CD4-positive, alpha-beta T cell treated with Interleukin-6 at 100 ng/mL for 8 hours (primary cell): ENCODE results near the gene KCNMA1.

ENCODE experiments used
- DNase-seq: peaks from one replicate; pipeline ENCODE4 v3.0.0-alpha.2; 2020; ENCODE audit warnings: mixed read lengths, low spot score

KCNMA1 gene

DNA sequence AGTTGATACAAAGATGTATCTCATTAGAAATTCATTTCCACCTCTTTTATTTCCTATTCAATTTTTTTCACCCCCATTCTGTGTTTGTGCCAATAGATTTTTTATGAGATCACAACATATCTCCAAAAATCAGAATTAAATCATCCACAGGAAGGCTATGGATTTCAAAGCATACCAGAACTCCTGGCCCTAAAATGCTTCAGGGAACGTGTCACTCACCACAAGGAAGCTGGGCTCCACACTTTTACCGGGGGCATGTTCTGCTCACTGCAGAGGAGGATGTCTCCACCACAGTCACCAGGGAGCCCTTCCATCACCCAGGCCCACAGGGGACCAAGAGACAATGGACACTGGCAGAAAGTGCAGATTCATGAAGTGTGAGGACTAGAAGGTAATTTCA lies 456.8 kb downstream of the KCNMA1 start:
- no peak for DNase-seq

DNA sequence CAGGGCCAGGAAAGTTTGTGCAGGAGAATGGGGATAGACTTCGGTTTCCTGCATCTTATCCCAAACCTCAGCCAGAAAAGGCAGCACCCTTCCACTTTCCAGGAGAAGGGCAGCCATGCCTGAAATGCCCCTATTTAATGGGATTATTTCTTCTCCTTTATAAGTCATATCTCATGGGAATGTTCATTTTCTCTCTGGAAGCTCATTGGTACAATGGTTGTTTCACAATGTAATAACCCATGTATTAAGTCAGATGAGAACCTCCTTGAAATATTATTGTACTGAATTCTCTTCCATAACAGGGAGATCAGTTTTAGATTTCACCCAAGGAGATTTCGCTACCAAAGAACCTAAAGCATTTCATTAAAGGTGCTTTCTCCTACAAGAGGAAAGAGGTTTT lies 457.5 kb downstream of the KCNMA1 start:
- no peak for DNase-seq

GRCh38 chr10:77179015-77179695 lies 458.5 kb downstream of the KCNMA1 start:
- no peak for DNase-seq

GRCh38 chr10:77177589-77177988 lies 460.0 kb downstream of the KCNMA1 start:
- DNase-seq: no peak

GRCh38 chr10:77177161-77177560 lies 460.4 kb downstream of the KCNMA1 start:
- no peak for DNase-seq

GRCh38 chr10:77176232-77176631 lies 461.4 kb downstream of the KCNMA1 start:
- DNase-seq: no peak

GRCh38 chr10:77175631-77176222 lies 461.9 kb downstream of the KCNMA1 start:
- DNase-seq: no peak

GRCh38 chr10:77173615-77174461 lies 463.8 kb downstream of the KCNMA1 start:
- peak; percentile 40 for DNase-seq

DNA sequence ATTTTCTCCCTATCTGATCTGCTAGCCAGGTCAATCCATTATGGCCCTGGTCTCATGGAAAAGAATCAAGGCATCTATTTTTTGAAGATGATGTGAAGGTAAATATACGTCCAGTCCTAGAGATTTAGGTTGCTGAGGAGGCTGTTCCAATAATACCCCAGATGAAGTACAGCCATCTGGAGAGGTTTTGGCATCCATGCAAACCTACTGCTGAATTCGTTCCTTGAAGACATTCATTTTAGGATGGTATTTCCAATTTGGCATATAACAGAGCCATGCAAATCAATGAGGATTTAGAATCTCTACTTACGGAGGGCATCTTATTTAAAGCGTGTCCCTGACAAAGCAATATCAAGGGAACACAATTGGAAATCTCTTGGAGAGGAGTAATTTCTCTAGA lies 465.5 kb downstream of the KCNMA1 start:
- no peak for DNase-seq

DNA sequence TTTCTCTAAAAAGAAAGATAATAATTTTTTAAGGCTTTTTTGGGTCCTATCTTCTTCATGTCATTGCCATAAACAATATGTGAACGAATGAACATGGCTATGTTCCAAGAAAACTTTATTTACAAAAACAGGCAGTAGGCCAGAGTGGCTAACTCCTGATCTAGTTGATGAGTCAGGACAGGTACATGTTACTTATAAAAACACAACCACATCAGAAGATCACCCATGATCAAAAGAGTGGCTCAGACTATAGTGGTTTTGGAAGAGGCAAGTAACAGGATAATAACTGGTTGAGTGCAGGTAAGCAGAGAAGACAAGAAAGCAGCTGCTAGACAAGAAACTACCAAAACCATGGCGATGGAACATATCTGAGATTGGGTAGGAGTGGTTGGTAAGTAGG lies 468.7 kb downstream of the KCNMA1 start:
- no peak for DNase-seq

DNA sequence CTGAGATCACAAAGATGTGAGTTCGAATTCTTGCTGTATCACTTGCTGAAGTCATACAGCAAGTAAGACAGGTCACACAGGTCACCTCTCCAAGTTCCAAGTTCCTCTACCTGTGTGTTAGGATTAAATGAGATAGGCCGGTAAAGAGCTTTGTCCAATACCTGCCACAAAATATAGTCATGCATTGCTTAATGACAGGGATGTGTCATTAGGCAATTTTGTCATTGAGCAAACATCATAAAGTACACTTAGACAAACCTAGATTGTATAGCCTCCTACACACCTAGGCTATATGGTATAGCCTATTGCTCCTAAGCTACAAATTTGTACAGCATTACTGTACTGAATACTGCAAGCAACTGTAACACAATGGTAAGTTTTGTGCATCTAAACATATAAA lies 469.4 kb downstream of the KCNMA1 start:
- DNase-seq: no peak

DNA sequence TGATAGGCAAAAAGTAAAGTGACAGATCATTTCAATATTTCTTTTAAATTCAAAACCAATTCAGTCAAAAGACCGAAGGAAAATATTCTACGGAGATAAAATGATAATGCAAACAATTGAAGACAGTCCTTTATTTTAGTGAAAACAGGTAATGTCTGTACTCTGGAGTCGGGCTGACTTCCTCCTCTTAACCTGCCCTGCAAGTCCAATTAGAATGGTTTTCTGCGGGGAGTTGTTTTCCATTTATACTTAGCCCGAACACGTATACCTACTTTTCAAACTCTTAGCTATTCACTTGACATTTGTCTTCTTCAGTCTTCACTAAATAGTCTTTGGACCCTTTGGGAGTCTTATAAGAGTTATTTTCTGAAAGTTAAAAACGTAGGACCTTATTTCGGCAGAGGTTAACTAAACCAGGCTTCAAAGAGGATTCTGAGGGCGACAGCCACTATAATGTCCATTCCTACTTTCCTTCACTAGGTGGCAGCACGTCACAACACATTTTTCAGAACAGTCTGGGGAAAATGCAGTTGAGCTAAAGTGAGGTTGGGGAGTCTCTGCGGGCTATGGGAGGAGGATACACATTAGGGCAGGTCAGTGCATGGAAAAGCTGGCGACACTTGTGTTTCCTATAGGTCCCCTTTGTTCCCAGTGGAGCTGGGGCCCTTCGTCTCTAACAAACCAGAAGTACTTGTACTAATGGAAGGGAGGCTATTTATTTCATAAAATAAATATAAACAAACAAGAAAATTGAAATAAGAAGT lies 472.0 kb downstream of the KCNMA1 start:
- peak; percentile 12 for DNase-seq

- no peak for DNase-seq
Measured at GRCh38 chr10:77164616-77165311, 472.8 kb downstream of the KCNMA1 start.

DNA sequence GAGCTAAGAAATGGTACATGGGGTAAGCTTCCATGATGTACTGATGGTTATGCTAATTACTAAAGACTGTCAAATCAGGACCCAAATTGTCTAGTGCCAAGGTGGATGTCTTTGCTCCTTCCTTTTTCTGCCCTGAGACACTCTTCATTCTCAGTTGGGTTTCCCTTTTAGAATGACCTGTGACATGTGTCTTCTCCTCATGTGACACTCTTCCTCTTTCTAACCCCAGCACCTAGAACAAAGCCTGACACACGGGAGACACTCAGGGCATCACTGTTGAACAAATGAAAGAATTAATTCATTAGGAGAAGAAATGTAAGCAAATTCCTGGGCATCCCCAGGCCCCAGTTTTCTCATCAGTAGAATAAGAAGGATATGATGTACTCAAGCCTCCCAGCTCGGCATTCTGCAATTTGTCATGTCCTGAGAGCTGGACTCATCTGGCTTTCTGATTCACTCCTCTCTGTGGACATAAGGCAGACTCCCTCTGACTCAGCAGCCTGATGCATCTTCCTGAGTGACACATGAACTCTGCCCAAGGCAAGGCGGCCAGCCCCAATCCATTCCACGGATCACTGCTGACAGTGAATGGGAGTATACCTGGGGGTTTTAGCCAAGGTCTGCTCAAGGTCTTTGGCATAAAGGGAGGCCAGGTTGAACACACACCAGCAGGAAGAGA lies 473.8 kb downstream of the KCNMA1 start:
- DNase-seq: no peak

GRCh38 chr10:77162697-77163096 lies 474.9 kb downstream of the KCNMA1 start:
- no peak for DNase-seq

DNA sequence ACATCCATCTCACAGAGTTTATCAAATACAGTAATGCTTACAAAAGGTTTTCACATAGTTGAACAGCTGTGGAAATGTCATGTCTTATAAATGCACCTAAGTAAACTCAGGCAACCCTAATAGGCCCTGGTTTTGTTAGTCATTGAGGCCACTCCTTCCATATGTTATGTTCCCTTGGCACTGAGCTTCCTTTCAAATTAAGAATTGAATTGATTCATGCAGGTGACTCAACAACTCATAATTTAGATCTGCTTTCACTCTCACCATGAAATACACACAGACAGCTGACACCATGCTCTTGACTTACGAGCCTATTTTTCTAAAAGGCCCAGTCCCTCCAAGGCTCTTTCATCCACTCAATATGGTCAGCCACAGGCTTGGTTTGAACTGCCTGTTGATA lies 476.9 kb downstream of the KCNMA1 start:
- no peak for DNase-seq

GRCh38 chr10:77159538-77160110 lies 478.0 kb downstream of the KCNMA1 start:
- no peak for DNase-seq

DNA sequence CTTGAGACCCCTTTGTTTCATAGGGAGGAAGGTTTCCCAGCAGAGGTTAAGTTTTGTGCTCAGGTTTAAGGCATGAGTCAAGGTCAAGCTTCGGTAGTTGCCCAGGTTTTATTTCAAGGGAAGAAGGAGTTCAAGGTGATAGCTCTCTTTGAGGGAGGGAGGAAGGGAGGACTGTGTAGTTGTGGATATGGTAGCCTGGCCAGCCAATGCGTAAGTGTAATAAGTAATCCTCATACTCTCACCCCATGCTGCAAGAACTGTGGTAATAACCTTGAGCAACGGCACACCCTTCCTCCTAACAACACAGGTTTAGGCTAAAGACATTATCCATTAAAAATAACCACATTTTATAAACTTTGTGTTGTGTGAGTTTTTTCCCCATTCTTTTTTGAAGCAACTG lies 478.9 kb downstream of the KCNMA1 start:
- DNase-seq: no peak

DNA sequence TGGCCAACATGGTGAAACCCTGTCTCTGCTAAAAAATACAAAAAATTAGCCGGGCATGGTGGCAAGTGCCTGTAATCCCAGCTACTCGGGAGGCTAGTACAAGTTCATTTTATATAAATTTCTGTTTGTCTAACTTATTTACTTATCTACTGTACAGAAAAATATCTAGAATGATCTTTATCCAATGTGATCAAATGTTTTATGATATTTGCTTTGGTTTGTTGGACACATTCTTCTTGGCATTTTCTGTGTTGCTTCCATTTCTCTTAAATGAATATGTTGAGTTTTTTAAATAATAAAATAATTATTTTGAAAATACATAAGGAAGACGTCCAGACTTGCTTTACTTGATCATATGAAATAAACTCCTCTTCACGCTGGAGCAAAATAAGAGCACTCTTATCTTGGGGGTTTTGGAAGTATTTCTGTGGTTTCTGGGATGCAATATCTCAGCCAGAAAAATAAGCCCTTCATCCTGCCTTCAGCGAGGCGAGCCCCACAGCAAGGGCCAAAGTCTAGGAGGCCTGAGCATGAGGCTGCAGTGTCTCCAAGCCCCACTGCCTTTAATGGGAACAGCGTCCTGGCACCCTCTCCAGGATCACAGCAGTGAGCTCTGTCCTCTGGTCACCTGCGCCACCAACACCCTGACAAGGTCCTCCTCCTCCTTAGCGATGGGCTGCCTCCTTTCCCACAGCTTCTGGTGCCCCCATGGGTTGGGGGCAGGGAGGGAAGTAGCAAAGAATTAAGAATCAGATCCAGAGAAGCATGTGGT lies 480.2 kb downstream of the KCNMA1 start:
- no peak for DNase-seq

- no peak for DNase-seq
Measured at GRCh38 chr10:77156406-77156879, 481.2 kb downstream of the KCNMA1 start.
